Measurements from ENCODE around the gene SLC22A24.
"Not testable (repeated sequence)": the region's sequence is repeated elsewhere in the genome, so short reads cannot be mapped to it uniquely, and the experiment has no call there.

SLC22A24 gene, protein sequence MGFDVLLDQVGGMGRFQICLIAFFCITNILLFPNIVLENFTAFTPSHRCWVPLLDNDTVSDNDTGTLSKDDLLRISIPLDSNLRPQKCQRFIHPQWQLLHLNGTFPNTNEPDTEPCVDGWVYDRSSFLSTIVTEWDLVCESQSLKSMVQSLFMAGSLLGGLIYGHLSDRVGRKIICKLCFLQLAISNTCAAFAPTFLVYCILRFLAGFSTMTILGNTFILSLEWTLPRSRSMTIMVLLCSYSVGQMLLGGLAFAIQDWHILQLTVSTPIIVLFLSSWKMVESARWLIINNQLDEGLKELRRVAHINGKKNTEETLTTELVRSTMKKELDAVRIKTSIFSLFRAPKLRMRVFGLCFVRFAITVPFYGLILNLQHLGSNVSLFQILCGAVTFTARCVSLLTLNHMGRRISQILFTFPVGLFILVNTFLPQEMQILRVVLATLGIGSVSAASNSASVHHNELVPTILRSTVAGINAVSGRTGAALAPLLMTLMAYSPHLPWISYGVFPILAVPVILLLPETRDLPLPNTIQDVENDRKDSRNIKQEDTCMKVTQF

DNA sequence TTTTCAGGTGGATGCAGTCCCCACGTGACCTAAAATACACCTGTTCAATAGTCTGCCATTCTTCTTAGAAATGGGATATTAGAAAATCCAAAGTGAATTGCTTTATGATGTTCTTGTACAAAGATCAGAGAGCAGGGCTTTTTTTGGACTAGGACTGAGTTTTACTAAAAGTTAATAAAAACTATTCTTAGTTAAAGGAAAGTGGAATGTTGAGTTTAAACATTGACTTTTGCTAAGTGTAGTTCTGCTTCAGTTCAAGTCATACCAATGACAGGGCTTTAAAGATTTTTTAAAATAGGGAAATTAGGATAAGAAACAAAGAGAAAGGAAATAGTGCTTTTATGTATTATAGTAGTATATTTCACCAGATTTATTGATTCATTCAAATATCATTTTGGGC lies at the start of gene SLC22A24:
Gene SLC22A24 (minus strand): TSS at position 101 of the 400 bp plus-strand sequence. CDS start 442 bp downstream, outside the sequence.
- DNase-seq, result no peak

DNA sequence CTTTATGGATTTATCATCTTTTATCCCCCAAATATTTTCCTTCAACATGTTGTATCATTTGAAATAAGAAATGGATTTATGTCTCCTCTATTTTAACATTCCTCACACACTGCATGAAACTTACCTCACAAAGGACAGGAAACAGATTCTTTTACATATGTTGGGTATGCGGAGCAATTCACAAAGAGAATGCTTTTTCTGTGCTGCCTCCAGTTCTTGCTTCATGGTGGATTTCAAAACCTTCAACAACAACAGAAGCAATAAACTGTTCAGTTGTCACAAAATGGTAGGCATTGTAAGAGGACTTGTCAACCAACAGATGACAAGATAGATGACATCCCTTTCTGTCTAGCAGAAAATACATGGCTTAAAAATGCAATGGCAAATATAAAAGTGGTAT lies 36.5 kb upstream of the SLC22A24 start:
- DNase-seq, result no peak

DNA sequence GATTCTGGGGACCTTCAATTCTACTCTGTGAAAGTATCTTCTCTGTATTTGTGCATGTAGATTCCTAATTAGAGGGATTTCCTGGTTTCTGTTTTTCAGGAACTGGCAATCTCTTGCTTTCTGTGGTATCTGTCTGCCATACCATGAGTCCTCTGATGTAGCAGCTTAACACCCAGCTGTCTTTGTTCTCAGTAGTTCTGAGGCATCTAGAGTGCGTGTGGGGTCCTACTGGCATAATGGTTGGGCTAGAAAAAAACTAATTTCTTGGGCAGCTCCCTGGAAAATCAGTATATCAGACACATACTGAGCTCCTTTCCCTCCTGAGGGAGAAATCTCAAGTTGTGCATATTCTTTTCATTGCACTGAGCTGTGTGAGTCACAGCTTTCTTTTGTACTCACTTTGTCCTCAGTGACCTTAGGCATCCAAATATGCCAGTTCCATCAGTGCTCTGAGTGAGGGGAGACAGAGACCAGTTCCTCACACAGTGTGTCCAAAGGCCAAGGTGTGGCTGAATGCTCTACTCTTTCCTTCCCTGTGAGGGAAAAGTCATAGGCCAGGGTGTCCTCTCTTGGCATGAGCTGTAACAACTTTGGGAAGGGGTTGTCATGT lies 35.5 kb upstream of the SLC22A24 start:
- DNase-seq, result no peak

DNA sequence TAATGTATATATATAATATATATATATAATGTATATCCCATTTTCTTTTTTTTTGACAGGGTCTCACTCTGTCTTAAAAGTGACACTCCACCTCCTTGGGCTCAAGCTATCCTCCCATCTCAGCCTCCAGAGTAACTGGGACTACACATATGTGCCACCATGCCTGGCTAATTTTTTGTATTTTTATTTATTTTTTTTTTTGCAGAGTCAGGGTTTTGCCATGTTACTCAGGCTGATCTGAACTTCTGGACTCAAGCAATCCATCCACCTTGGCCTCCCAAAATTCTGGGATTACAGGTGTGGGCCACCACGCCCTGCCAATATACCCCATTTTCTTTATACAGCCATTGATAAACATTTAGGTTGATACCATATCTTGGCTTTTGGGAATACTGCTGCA lies 33.9 kb upstream of the SLC22A24 start:
- DNase-seq, result no peak

DNA sequence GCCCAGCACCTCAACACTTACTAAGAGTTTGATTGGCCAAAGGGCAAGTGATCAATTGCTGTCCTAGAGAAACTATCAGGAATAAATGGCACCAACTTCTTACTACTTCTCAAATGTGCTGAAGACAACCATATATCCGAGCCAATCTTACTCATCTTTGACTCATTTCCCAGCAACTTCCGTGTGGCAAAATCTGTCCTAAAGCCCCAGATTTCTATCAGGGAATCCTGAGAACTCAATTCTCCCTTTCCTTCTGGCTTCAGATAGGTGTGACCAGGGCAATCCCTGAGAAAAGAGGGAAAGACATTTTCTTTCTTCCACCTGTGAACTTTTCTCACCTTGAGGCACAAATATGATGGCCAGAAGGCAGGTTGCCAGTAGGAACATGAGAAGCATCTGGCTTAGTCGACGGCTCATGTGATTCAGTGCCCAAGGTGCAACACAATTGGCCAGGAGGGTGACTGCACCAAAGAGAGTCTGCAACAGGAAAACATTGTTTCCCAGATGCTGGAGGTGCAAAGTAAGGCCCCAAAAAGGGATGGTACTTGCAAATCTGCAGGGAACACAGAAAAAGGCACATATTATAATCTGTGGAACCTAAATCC lies 21.8 kb upstream of the SLC22A24 start:
- no peak for DNase-seq

DNA sequence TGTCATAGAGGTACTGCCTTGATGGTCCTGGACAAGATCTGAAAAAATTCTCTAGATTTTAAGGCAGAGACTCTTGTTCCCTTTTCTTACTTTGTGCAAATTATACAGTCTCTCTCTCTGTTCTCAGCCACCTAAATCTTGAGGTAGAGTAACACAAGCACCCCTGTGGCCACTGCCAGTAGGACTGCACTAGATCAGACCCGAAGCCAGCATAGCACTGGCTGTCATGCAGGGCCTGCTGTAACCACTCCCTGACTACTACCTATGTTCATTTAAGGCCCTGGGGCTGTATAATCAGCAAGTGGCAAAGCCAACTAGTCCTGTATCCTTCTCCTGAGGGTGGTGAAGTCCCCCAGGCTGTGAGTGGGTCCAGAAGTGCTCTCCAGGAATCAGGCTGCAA lies 11.8 kb upstream of the SLC22A24 start:
- no peak for DNase-seq

DNA sequence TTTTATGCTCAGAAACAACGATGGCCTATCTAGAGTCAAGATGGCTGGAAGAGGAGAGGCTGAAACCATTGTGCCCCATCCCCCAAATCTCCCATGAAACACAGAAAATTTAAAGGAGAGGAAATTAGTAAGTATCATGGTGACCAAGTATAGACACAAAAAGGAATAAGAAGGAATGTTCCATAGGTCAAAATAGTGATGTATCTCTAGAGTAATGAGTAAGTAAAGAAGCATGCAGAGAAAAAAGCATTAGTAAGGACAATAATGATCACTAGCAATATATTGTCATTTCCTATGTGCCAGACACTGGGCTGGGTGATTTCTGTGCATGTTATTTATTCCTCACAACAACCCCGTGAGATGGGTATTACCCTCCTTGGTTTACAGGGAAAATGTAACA lies 2.6 kb upstream of the SLC22A24 start:
- DNase-seq, result no peak

DNA sequence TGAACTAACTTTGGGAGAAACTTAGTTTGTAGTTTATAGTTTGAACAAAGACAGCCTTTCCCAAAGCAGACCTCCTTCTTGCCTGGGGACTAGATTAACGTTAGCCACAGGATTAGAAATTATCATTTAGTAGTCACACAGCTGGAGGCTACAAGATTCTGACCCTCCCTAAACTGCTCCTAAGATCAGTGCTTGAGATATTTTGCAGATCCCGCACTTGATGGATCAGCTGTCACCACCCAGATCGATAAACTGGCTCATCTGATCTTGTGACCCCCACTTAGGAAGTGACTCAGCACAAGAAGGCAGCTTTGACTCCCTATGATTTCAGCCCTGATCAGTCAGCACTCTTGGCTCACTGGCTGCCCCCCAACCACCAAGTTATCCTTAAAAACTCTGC lies 1.6 kb downstream of the SLC22A24 start:
- peak; percentile 0 for DNase-seq

DNA sequence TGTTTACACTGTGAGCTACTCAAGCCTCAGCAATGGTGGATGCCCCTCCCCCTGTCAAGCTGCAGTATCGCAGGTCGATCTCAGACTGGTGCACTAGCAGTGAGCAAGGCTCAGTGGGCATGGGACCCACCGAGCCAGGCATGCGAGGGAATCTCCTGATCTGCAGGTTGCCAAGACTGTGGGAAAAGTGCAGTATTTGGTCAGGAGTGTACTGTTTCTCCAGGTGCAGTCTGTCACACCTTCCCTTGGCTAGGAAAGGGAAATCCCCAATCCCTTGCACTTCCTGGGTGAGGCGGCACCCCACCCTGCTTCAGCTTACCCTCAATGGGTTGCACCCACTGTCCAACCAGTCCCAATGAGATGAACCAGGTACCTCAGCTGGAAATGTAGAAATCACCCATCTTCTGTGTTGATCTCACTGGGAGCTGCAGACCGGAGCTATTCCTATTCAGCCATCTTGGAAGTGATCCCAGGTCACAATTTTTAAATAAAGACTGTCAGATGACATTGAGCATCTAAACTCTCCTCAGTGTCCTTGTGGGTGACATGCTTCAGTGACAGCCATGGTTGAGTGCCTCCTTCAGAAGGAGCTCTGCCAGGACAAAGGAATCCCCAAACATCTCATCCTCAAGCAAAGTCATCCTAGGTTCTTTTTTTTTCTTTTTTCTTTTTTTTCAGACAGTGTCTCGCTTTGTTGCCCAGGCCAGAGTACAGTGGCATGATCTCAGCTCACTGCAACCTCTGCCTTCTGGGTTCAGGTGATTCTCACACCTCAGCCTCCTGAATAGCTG lies 10.8 kb downstream of the SLC22A24 start:
- DNase-seq, result no peak

DNA sequence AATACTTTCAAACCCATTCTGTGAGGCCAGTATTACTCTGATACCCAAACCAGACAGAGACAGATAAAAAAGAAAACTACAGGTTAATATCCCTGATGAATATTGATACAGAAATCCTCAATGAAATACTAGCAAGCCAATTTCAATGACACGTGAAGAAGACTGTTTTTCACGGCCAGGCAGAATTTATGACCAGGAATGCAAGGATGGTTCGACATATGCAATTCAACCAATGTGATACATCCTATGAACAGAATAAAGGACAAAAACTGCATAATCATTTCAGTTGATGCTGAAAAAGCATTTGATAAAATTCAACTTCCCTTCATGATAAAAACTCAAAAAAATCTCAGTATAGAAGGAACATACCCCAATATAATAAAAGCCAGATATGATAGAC lies 44.5 kb downstream of the SLC22A24 start:
- no peak for DNase-seq

DNA sequence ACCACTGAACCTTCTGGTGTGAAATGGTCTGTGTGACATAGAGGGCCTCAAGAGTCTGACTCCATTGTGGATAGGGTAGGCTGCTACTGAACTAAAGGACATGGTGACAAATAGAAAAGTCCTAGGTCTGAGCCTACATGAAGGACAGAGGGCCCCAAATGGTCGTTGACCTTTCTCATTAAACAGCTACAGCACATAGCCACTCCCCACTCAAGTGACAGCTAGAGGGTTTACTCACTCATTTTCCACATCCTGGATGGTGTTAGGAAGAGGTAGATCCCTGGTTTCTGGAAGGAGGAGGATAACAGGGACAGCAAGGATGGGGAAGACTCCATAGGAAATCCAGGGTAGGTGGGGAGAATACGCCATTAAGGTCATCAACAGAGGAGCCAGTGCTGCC lies 63.3 kb downstream of the SLC22A24 start:
- DNase-seq, result no peak

DNA sequence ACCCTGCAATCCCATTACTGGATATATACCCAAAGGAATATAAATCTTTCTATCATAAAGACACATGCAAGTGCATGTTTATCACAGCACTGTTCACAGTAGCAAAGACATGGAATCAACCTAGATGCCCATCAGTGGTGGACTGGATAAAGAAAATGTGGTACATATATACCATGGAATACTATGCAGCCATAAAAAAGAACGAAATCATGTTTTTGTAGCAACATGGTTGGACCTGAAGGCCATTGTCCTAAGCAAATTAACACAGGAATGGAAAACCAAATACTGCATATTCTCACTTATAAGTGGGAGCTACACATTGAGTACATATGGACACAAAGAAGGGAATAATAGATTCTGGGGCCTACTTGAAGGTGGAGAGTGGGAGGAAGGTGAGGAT lies 97.8 kb downstream of the SLC22A24 start:
- not testable (repeated sequence) for DNase-seq

DNA sequence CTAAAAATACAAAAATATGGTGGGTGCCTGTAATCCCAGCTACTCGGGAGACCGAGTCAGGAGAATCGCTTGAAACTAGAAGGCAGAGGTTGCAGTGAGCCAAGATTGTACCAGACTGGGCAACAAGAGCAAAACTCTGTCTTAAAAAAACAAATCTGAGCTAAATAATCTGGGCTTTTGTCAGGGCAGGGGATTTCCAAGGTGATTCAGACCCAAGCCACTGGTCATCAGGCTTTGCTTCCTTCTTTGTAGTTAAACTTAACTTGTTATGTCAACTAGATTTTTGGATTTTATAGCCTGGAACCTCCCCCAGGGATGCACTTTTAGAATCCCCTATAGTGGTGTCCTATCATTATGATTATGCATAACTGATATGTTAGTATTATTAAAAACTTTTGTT lies 101.4 kb downstream of the SLC22A24 start:
- DNase-seq, result no peak

DNA sequence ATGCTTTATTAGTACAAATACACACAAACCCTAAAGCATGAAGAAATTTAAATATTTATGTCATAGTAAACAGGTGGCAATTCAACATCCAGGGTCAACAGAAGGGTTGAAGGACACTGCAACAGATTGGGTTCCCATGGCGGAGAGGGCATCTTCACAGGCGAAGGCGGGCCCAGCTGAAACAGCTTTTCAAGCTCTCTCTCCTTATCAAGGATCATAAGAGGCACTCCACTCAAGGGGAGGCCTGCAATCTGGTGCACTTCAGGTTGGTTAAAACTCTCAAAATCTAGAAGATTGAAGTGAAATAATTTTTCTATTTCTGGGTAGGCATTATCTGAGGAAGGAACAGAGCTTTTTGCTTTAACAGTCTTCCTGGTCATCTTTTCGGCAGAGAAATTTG lies 111.6 kb downstream of the SLC22A24 start:
- no peak for DNase-seq
